HL-60 (cell line): ENCODE results near the gene TC2N.

Source experiments
- DNase-seq, 2 experiments: peaks; one replicate each; pipeline ENCODE4 v3.0.0-alpha.2; 2010 to 2020; ENCODE audit warnings: low read depth in 1 of 2, low spot score in 1 of 2
- H3K27ac ChIP-seq: fragments of 250-450 bp; sonication (Bioruptor Pico); replicated peaks from 2 replicates; pipeline ENCODE4 v1.5.1; 2020; ENCODE audit warnings: mild to moderate bottlenecking, moderate library complexity
- H3K27me3 ChIP-seq: fragments of 250-450 bp; sonication (Bioruptor Pico); 2 replicates; pipeline ENCODE4 v1.5.1; 2021; ENCODE audit warnings: mild to moderate bottlenecking, moderate library complexity; ENCODE audit not compliant: insufficient read depth, poor library complexity, severe bottlenecking
- H3K4me3 ChIP-seq: replicated peaks from 2 replicates; pipeline ENCODE4 v1.5.1; 2011; ENCODE audit warnings: mild to moderate bottlenecking, control low read depth, low read length; ENCODE audit not compliant: insufficient read depth
- CTCF ChIP-seq: IDR thresholded peaks from one replicate; pipeline ENCODE4 v1.5.1; 2011; ENCODE audit warnings: low read length, control low read depth, inconsistent platforms; ENCODE audit not compliant: insufficient read depth
- GABPA ChIP-seq: IDR thresholded peaks from 2 replicates; pipeline ENCODE4 v1.6.1; 2012; ENCODE audit warnings: low read depth
- POLR2AphosphoS5 ChIP-seq: IDR thresholded peaks from 2 replicates; pipeline ENCODE4 v1.6.1; 2012; ENCODE audit warnings: low read depth
- SPI1 ChIP-seq: IDR thresholded peaks from 2 replicates; pipeline ENCODE4 v1.6.1; 2012; ENCODE audit warnings: low read depth, mild to moderate bottlenecking, borderline replicate concordance
- TF ChIP-seq, protein P1 (sequence below): IDR thresholded peaks from 2 replicates; pipeline ENCODE4 v1.6.1; 2012; ENCODE audit warnings: low read depth; ENCODE audit not compliant: insufficient replicate concordance

TC2N gene

GRCh38 chr14:91910196-91910595 is 42.9 kb upstream of the TC2N start:
- no peak for DNase-seq
- TF ChIP-seq, protein P1, sequence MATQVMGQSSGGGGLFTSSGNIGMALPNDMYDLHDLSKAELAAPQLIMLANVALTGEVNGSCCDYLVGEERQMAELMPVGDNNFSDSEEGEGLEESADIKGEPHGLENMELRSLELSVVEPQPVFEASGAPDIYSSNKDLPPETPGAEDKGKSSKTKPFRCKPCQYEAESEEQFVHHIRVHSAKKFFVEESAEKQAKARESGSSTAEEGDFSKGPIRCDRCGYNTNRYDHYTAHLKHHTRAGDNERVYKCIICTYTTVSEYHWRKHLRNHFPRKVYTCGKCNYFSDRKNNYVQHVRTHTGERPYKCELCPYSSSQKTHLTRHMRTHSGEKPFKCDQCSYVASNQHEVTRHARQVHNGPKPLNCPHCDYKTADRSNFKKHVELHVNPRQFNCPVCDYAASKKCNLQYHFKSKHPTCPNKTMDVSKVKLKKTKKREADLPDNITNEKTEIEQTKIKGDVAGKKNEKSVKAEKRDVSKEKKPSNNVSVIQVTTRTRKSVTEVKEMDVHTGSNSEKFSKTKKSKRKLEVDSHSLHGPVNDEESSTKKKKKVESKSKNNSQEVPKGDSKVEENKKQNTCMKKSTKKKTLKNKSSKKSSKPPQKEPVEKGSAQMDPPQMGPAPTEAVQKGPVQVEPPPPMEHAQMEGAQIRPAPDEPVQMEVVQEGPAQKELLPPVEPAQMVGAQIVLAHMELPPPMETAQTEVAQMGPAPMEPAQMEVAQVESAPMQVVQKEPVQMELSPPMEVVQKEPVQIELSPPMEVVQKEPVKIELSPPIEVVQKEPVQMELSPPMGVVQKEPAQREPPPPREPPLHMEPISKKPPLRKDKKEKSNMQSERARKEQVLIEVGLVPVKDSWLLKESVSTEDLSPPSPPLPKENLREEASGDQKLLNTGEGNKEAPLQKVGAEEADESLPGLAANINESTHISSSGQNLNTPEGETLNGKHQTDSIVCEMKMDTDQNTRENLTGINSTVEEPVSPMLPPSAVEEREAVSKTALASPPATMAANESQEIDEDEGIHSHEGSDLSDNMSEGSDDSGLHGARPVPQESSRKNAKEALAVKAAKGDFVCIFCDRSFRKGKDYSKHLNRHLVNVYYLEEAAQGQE: no peak
- TF ChIP-seq POLR2AphosphoS5: no peak
- no peak for TF ChIP-seq SPI1
- TF ChIP-seq CTCF: no peak
- TF ChIP-seq GABPA: no peak
- Histone ChIP-seq H3K4me3 (no peak overlapping the region), H3K27ac (no peak overlapping the region), H3K27me3 (peaks cover 3% of the 10 kb centered on the region)

DNA sequence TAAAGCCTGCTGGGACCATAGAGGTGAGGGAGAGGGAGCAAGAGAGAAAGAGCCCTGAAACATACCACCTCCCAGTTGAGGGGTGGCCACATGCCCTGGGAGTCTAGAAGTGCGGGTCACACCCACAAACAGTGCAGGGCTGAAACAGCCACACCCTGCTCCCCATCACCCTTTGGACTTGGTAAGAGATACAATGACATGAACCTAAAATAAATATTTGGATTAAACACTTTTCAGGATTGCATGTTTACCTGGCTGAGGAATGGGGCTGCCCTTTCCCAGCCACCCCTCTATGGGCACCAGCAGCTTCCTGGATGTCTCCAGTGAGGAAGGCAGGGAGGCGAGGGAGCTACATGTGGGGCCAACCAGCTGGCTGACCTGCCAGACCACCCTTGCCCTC is 39.0 kb upstream of the TC2N start:
- DNase-seq: no peak
- no peak overlapping the region for H3K27ac ChIP-seq
- no peak for TF ChIP-seq SPI1
- TF ChIP-seq POLR2AphosphoS5: no peak
- TF ChIP-seq, protein P1: no peak
- TF ChIP-seq CTCF: no peak
- TF ChIP-seq GABPA: no peak

DNA sequence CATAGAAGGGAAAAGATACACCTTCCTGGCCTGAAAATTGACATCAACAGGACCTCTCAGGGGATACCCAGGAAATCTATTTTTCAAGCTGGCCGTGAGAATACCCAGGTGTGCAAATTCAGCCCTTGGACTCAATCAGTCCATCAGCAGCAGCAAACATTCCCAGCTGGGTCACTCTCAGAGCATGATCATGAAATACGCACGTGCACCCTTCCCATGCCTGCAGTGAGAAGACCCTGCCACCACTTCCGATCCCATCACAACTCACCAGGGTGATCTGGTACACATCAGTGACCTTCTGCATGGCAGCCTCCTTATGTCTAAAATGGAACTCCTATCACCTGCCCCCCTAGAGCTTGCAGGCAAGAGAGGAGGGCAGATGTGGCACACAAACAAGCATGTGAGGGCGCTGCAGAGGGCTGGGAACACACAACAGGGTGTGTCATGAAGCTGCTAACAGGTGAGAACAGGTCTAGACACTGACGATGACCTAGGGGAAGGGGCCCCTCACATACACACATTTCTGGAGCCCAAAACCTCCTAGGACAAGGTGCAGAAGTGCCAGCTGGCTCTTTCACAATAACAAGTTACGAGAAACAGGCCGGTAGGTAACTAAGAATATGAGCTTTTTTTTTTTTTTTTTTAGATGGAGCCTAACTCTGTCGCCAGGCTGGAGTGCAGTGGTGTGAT is 37.8 kb upstream of the TC2N start:
- H3K27me3 ChIP-seq: peaks cover 2% of the 10 kb centered on the region
- no peak overlapping the region for H3K27ac ChIP-seq
- DNase-seq: no peak
- H3K4me3 ChIP-seq: no peak overlapping the region
- TF ChIP-seq, protein P1: no peak
- no peak for TF ChIP-seq CTCF
- no peak for TF ChIP-seq SPI1
- no peak for TF ChIP-seq GABPA
- TF ChIP-seq POLR2AphosphoS5: no peak

More for the DNA sequence above, 39.0 kb upstream of the TC2N start:
- no peak overlapping the region for H3K4me3 ChIP-seq
- peaks cover 2% of the 10 kb centered on the region for H3K27me3 ChIP-seq
